ENCODE data around the gene CADM1.

- TF ChIP-seq, protein P1, sequence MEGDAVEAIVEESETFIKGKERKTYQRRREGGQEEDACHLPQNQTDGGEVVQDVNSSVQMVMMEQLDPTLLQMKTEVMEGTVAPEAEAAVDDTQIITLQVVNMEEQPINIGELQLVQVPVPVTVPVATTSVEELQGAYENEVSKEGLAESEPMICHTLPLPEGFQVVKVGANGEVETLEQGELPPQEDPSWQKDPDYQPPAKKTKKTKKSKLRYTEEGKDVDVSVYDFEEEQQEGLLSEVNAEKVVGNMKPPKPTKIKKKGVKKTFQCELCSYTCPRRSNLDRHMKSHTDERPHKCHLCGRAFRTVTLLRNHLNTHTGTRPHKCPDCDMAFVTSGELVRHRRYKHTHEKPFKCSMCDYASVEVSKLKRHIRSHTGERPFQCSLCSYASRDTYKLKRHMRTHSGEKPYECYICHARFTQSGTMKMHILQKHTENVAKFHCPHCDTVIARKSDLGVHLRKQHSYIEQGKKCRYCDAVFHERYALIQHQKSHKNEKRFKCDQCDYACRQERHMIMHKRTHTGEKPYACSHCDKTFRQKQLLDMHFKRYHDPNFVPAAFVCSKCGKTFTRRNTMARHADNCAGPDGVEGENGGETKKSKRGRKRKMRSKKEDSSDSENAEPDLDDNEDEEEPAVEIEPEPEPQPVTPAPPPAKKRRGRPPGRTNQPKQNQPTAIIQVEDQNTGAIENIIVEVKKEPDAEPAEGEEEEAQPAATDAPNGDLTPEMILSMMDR (IDR thresholded peaks at IDR 0.05): no peak
- no peak for TF ChIP-seq POLR2A (IDR thresholded peaks at IDR 0.05)
Measured at GRCh38 chr11:115471367-115471766, 32.8 kb downstream of the CADM1 start.

Data from right lobe of liver (tissue), 4 donors.